Stimulated activated CD8-positive, alpha-beta memory T cell treated with anti-CD3 and anti-CD28 coated beads, Interleukin-15, amount 100 ng/mL, for 24 hours (primary cell): ENCODE measurements around the gene SSPN.

ENCODE experiments used
- DNase-seq: peaks from one replicate; pipeline ENCODE4 v3.0.0-alpha.2; 2020; ENCODE audit warnings: low read depth

The SSPN gene

GRCh38 chr12:26285401-26285800 lies 90.0 kb downstream of the SSPN start:
- no peak for DNase-seq

DNA sequence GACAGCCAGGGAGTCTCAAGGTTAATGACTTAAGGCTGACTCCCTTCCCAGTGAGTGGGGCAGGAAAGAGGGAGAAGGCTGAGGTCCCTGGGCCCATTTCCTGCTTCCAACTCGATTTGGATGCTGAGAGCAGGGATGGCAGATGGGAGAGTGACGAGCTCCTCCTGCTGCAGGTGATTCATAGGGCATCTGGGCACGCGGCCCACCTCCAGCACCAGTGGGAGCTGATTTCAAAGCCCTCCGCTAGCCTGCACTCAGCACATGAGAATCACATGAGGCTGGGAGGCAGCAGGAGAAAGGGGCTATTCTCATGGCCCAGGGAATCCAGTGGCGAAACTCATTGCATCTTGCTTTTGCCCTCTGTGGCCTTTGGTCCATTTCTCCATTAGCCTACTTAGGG lies 90.8 kb downstream of the SSPN start:
- DNase-seq: no peak

DNA sequence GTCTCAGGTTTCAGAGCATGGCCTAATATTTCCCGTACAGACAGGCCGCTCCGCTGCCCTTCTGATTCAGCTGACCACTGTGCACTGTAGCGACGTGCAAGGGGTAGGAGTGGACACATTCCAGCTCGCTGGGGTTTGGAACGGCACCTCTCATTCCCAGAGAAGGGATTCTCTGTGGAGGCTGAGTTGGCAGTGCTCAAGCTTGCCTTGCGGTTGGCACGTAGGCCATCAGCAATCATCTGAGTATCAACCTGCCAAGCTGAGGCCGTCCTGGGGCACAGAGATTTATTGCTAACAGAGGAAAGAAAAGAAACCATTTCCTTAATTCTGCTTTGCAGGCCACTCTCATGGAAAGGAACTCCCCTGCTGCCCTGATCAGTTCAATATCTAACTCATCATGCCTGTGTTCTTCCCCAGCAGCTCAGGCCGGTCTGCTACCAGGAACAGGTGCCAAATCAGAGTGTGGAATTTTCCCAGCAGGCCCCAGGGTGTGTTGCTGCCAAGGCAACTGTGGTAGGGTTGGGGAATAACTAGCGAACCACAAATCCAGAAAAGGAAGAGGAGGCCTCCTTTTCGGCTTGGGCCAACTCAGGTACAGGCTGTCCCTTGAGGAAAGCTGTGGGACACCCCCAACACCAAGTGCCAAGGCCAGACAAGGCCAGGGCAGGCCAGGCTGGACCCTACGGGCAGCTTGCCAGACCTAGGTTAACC lies 92.5 kb downstream of the SSPN start:
- DNase-seq: no peak

DNA sequence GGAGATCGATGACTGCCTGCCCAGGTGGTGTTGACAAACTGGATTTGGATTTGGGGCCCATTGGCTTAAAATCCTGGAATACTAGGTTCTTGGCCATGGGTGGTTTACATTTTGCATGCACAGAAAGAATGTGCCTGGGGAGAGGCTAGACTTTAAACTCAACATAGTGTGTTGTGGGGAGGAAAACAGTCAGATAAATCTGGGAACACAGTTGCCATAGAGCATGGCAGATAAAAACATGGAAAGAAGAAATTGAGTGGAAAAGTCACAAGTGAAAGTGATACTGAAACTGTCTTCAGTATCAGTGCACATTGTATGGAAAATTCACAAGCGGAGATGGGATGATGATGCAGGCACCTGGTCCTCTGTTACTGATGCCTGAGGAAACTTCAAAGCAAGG lies 95.2 kb downstream of the SSPN start:
- DNase-seq: no peak

DNA sequence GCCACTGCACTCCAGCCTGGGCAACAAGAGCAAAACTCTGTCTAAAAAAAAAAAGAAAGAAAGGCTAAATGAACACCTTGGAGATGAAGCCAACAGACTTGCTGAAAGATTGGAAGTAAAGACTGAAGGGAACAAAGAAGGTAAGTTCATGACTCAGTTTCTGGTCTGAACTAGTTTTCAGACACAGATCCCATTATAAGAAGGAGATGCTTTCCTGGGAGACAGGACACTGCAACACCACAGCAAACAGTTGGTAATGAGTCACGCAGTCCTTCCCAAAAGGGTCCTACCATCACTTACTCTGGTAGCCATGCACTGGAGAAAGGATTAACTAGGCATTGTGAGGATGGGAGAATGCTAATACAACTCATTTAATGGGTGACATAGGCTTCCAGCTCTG lies 97.2 kb downstream of the SSPN start:
- no peak for DNase-seq

- no peak for DNase-seq
Observed at GRCh38 chr12:26293612-26294011, 98.2 kb downstream of the SSPN start.

GRCh38 chr12:26295001-26295400 lies 99.6 kb downstream of the SSPN start:
- no peak for DNase-seq

DNA sequence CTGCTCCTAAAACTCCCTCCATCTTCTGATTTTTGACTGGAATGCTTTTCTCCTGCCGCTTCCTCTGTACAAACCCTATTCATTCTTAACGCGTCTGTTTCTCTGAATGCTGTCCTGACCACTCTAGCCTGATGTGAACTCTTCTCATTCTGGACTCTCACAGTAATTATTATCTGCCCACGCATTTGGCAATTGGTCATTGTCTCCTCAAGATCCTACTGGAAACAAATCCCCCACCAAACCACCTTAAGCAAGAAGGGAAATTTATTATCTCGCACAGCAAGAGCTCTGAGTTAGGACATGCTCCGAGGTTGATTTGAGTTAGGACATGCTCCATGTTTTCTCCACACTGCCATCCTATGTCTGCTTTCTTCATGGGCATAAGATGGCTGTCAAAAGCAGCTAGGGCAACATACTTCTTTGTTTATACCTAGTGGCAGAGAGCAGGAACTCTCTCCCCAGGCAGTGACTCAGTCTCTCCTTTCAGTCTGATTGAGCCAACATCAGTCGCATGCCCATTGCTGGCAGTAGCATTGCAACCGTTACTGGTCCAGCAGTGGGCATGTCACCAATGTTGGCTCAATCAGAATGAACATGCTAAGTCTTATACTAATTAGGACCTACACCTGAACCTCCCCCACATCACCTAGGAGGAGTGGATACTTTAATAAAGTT lies 102.2 kb downstream of the SSPN start:
- no peak for DNase-seq

DNA sequence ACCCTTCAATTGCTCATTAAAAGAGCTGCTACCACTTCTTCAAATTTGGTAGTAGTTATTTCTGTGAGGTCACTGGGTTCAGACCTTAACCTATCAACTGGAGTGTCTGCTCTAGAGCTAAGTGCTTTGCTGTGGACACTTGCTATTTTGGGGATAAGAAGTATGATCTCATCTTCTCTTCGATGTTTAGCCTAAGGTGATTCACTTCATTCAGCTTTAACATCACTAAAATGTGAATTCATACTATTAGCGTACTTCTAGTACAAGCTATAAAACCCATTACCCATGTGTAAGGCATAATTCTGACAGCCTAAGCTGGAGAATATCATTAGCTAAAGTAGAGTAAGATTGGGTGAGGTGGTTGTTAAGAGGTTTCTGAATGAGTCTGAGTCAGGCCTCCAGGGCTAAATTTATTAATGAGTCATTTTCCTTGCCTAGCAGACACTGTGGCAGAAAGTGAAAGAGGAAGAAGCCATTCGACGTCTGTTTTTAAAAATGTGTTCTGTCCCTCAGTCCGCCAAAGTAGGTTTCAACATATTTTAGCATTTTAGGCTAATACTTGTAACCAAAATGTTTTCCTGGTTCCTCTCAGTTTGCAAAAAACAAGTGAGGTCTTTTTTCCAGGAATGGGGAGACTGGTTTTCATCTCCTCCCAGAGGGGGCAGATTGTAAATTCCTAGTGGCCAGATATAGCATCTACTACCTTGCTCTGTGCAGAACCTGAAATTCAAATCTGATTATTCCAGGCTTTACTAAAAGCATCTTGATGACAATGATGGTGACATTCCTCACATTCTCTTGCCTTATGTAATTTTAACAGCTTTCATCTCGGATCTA lies 103.6 kb downstream of the SSPN start:
- DNase-seq: no peak

- DNase-seq: no peak
Observed at GRCh38 chr12:26299751-26300150, 104.4 kb downstream of the SSPN start.
